Transverse colon (tissue), 4 donors: ENCODE data around the gene BRICD5. TPM values are rescaled to one million over a fixed set of nuclear protein-coding genes. Genes with fewer than 3 reads are reported as not detected.
A peak's percentile ranks its signal among the peaks of the same experiment; 100 is the strongest.

Experiments
- DNase-seq: peaks from one replicate; pipeline ENCODE4 v3.0.0-alpha.2; 2019
- H3K27ac ChIP-seq, 4 donors: fragments of 200-600 bp; sonication (generic); 2 replicates each; pipeline ENCODE4 v1.5.1; 2016 to 2018; ENCODE audit warnings: inconsistent platforms in 4 of 4
- H3K27me3 ChIP-seq: fragments of 200-600 bp; sonication (generic); 2 replicates; pipeline ENCODE4 v1.5.1; 2017; ENCODE audit warnings: inconsistent platforms
- H3K36me3 ChIP-seq, 4 donors: fragments of 200-600 bp; sonication (generic); 2 replicates each; pipeline ENCODE4 v1.5.1; 2017 to 2019; ENCODE audit warnings: inconsistent platforms in 4 of 4
- H3K4me1 ChIP-seq, 4 donors: fragments of 200-600 bp; sonication (generic); 2 replicates each; pipeline ENCODE4 v1.5.1; 2017 to 2020; ENCODE audit warnings: inconsistent platforms in 4 of 4
- H3K4me3 ChIP-seq, 4 donors: fragments of 200-600 bp; sonication (generic); 1 replicate in 1 of 4; 2 replicates in 3 of 4; pipeline versions ENCODE4 v1.5.1 to v1.6.1; 2017 to 2019; ENCODE audit warnings: inconsistent platforms in 4 of 4
- H3K9me3 ChIP-seq, 2 donors: fragments of 200-600 bp; sonication (generic); 2 replicates each; pipeline ENCODE4 v1.5.1; 2017 to 2019; ENCODE audit warnings: inconsistent platforms in 2 of 2
- CTCF ChIP-seq, 5 experiments: fragments of 200-600 bp in 3 of 5; fragments of 450-650 bp in 2 of 5; sonication (generic) in 3 of 5; IDR thresholded peaks; 1 replicate in 2 of 5; 2 replicates in 3 of 5; pipeline ENCODE4 v1.5.1; 2016 to 2017; ENCODE audit warnings: antibody characterized with exemption in 5 of 5, inconsistent platforms in 3 of 5, mild to moderate bottlenecking in 2 of 5, moderate library complexity in 1 of 5
- EP300 ChIP-seq: sonication (generic); formaldehyde crosslinking; IDR thresholded peaks from one replicate; pipeline ENCODE4 v1.6.1; 2017; ENCODE audit warnings: antibody characterized with exemption, low read depth
- POLR2A ChIP-seq: fragments of 450-650 bp; IDR thresholded peaks from one replicate; pipeline ENCODE4 v1.6.1; 2016; ENCODE audit warnings: antibody characterized with exemption, mild to moderate bottlenecking, moderate library complexity
- POLR2AphosphoS5 ChIP-seq, 3 donors: sonication (generic); formaldehyde crosslinking; IDR thresholded peaks; one replicate each; pipeline ENCODE4 v1.6.1; 2016; ENCODE audit warnings: antibody characterized with exemption in 3 of 3
- WGBS, 2 donors: methylation state at CpG; one replicate each; pipeline ENCODE4 v1.1.5; 2018; ENCODE audit warnings: low coverage in 1 of 2; 5-methylcytosine and 5-hydroxymethylcytosine counted together
- in situ Hi-C, 4 donors: fragments of 200-750 bp; cut with MboI; loops; one replicate each; pipeline versions ENCODE4 v1.15.0 to v1.15.1; 2017; ENCODE audit warnings: low sequenced_read_pairs in 3 of 4, low pct_ligation_motif_present in 1 of 4, low pct_unique_long_range_greater_than_20kb in 1 of 4
- intact Hi-C: fragments of 100-400 bp; cut with DNase I; formaldehyde crosslinking; loops from one replicate; pipeline ENCODE4 v1.15.1; 2023; ENCODE audit warnings: low total_unique reads
- total RNA-seq, 4 donors: library from RNA; depleted of rRNA; stranded (reverse); fragments of >200 nt; gene quantifications; one replicate each; pipeline ENCODE4 v1.1.0, GENCODE V29; 2016

The BRICD5 gene
- total RNA-seq, 4 donors from 2014 or later: 5.7 to 29.9 (median 11.7) TPM

- intact Hi-C loops: no loop called here
- no peak for DNase-seq
- Histone ChIP-seq H3K4me1 (peaks cover 10 to 18% (median 15%) of the 10 kb centered on the region in 4 donors), H3K4me3 (peak overlapping the region in 3 of 4 donors; percentile 27 to 44 (median 42)), H3K27ac (no peak overlapping the region), H3K9me3 (no peaks in the 10 kb centered on the region), H3K36me3 (no peaks in the 10 kb centered on the region), H3K27me3 (peaks cover 61% of the 10 kb centered on the region)
- TF ChIP-seq EP300 (no peak), POLR2AphosphoS5 (IDR thresholded peaks at IDR 0.05) (no peak), POLR2A (no peak), CTCF (IDR thresholded peaks at IDR 0.05) (no peak)
- in situ Hi-C loops: loop anchor here in 1 of 4 donors (25.0 kb wide), 1 partner anchor 292 kb away; the partner anchor contains the start of gene TBC1D24
- WGBS, 2 donors: 6% methylated on average over 29 of the region's 49 CpGs; no CpG with 5 or more reads in 1 of the 2 donors
Measured at GRCh38 chr16:2195322-2196161, 15.1 kb downstream of the BRICD5 start.

- Histone ChIP-seq H3K4me3 (no peak overlapping the region), H3K4me1 (peaks cover 10 to 18% (median 15%) of the 10 kb centered on the region in 4 donors), H3K27ac (no peak overlapping the region), H3K27me3 (peaks cover 61% of the 10 kb centered on the region), H3K9me3 (no peaks in the 10 kb centered on the region), H3K36me3 (no peaks in the 10 kb centered on the region)
- TF ChIP-seq EP300 (no peak), CTCF (IDR thresholded peaks at IDR 0.05) (peak; percentile 44 to 76 (median 51))
- intact Hi-C loops: no loop called here
- in situ Hi-C loops: loop anchor here in 1 of 4 donors (25.0 kb wide), 1 partner anchor 292 kb away; the partner anchor contains the start of gene TBC1D24
- 7% methylated on average over 9 of the region's 10 CpGs; no CpG with 5 or more reads in 1 of the 2 donors for WGBS, 2 donors
- peak; percentile 67 for DNase-seq
Measured at GRCh38 chr16:2194852-2195321, 15.8 kb downstream of the BRICD5 start.

GRCh38 chr16:2194166-2194834, 16.4 kb downstream of the BRICD5 start:
- no peaks in the 10 kb centered on the region for H3K9me3 ChIP-seq
- in situ Hi-C loops: loop anchor here in 1 of 4 donors (25.0 kb wide), 1 partner anchor 293 kb away; the partner anchor contains the start of gene TBC1D24
- no peak for DNase-seq
- H3K27ac ChIP-seq: no peak overlapping the region
- H3K4me3 ChIP-seq: no peak overlapping the region
- WGBS, 2 donors: 46% methylated on average over 15 of the region's 16 CpGs; no CpG with 5 or more reads in 1 of the 2 donors
- H3K4me1 ChIP-seq: peaks cover 10 to 18% (median 15%) of the 10 kb centered on the region in 4 donors
- intact Hi-C loops: no loop called here
- no peaks in the 10 kb centered on the region for H3K36me3 ChIP-seq
- TF ChIP-seq CTCF (IDR thresholded peaks at IDR 0.05) (no peak), EP300 (no peak), POLR2AphosphoS5 (IDR thresholded peaks at IDR 0.05) (no peak), POLR2A (no peak)
- H3K27me3 ChIP-seq: peaks cover 57% of the 10 kb centered on the region

- intact Hi-C loops: no loop called here
- TF ChIP-seq CTCF (IDR thresholded peaks at IDR 0.05) (no peak), EP300 (no peak), POLR2A (no peak), POLR2AphosphoS5 (IDR thresholded peaks at IDR 0.05) (no peak)
- WGBS, 2 donors: 88% methylated on average over 11 of the region's 11 CpGs; no CpG with 5 or more reads in 1 of the 2 donors
- no peaks in the 10 kb centered on the region for H3K36me3 ChIP-seq
- H3K27ac ChIP-seq: no peak overlapping the region
- H3K27me3 ChIP-seq: peaks cover 34% of the 10 kb centered on the region
- in situ Hi-C loops: loop anchor here in 1 of 4 donors (25.0 kb wide), 1 partner anchor 296 kb away; the partner anchor contains the start of gene TBC1D24
- peaks cover 10 to 14% (median 13%) of the 10 kb centered on the region in 4 donors for H3K4me1 ChIP-seq
- H3K4me3 ChIP-seq: no peak overlapping the region
- no peak for DNase-seq
- no peaks in the 10 kb centered on the region for H3K9me3 ChIP-seq
Measured at GRCh38 chr16:2191446-2191706, 19.3 kb downstream of the BRICD5 start.
